ENCODE data around the gene TTLL11. TPM values are rescaled to one million over a fixed set of nuclear protein-coding genes. Genes with fewer than 3 reads are reported as not detected.

The TTLL11 gene
- total RNA-seq, 4 donors from 2014 or later = 7.4 to 14.7 (median 11.0) TPM

GRCh38 chr9:122096620-122097415, 3.7 kb upstream of the TTLL11 start:
- no peaks in the 10 kb centered on the region for H3K27me3 ChIP-seq
- TF ChIP-seq POLR2A (IDR thresholded peaks at IDR 0.05) (no peak), CTCF (IDR thresholded peaks at IDR 0.05) (no peak)
- intact Hi-C loops (cut with DNase I; ENCODE audit: low total_unique reads) = no loop called here
- H3K4me1 ChIP-seq = peaks cover 0 to 3% of the 10 kb centered on the region in 2 donors
- no peaks in the 10 kb centered on the region for H3K36me3 ChIP-seq
- H3K27ac ChIP-seq = no peak overlapping the region
- no peak for DNase-seq
- no peak overlapping the region for H3K4me3 ChIP-seq
- H3K9me3 ChIP-seq = no peaks in the 10 kb centered on the region

- no peak overlapping the region for H3K27ac ChIP-seq
- H3K4me1 ChIP-seq = peaks cover 0 to 3% of the 10 kb centered on the region in 2 donors
- H3K9me3 ChIP-seq = no peaks in the 10 kb centered on the region
- peak in 1 of 2 donors; percentile 46 for DNase-seq
- TF ChIP-seq CTCF (IDR thresholded peaks at IDR 0.05) (peak; percentile 35 to 59 (median 40)), POLR2A (IDR thresholded peaks at IDR 0.05) (no peak)
- H3K4me3 ChIP-seq = no peak overlapping the region
- H3K27me3 ChIP-seq = no peaks in the 10 kb centered on the region
- no peaks in the 10 kb centered on the region for H3K36me3 ChIP-seq
- intact Hi-C loops (cut with DNase I; ENCODE audit: low total_unique reads) = no loop called here
Measured at GRCh38 chr9:122095010-122095767, 2.1 kb upstream of the TTLL11 start.

GRCh38 chr9:122091682-122092592, 1.2 kb downstream of the TTLL11 start:
- intact Hi-C loops (cut with DNase I; ENCODE audit: low total_unique reads) = loop anchor here (5.0 kb wide), 1 partner anchor 1515 kb away; no protein-coding TSS in a partner anchor

GRCh38 chr9:122090981-122091380, 2.1 kb downstream of the TTLL11 start:
- intact Hi-C loops (cut with DNase I; ENCODE audit: low total_unique reads) = loop anchor here (5.0 kb wide), 1 partner anchor 1514 kb away; no protein-coding TSS in a partner anchor
- H3K27me3 ChIP-seq = no peaks in the 10 kb centered on the region
- no peaks in the 10 kb centered on the region for H3K36me3 ChIP-seq
- no peak overlapping the region for H3K27ac ChIP-seq
- no peak for DNase-seq
- no peak overlapping the region for H3K4me3 ChIP-seq
- no peaks in the 10 kb centered on the region for H3K9me3 ChIP-seq
- peaks cover 0 to 3% of the 10 kb centered on the region in 2 donors for H3K4me1 ChIP-seq
- no peak for TF ChIP-seq CTCF (IDR thresholded peaks at IDR 0.05)
- TF ChIP-seq POLR2A (IDR thresholded peaks at IDR 0.05) = no peak

More at GRCh38 chr9:122091682-122092592, 1.2 kb downstream of the TTLL11 start:
- Histone ChIP-seq H3K4me1 (peaks cover 0 to 3% of the 10 kb centered on the region in 2 donors), H3K27ac (peak overlapping the region in 1 of 2 donors; percentile 54), H3K36me3 (no peaks in the 10 kb centered on the region), H3K9me3 (no peaks in the 10 kb centered on the region), H3K4me3 (peak overlapping the region; percentile 56 to 70), H3K27me3 (no peaks in the 10 kb centered on the region)
- DNase-seq = no peak
- TF ChIP-seq POLR2A (IDR thresholded peaks at IDR 0.05) (no peak), CTCF (IDR thresholded peaks at IDR 0.05) (no peak)

Measured in uterus (tissue), 4 donors.